HG03571 (cell line): Measurements from ENCODE around the gene SLC9A8.

Experiments
- ATAC-seq: cut with Tn5 transposase; IDR thresholded peaks from one replicate; pipeline ENCODE4 v1.9.1; 2021; ENCODE audit not compliant: unreplicated experiment

SLC9A8 gene

DNA sequence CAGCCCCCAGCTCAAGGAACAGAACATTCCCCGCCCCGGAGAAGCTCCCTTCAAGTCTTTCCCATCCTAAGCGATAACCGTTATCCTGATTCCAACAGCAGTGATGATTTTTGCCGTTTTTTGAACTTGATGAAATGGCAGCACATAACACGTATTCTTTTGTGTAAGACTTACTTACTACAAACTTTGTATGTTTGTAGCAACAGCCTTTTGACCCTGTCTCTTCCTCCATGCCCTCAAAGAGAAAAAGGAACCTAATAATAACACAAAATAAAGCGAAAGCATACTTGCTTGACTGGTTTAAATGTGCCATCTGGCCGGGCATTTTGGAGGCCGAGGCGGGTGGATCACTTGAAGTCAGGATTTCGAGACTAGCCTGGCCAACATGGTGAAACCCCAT is 26.4 kb upstream of the SLC9A8 start:
- peak; percentile 9 for ATAC-seq

DNA sequence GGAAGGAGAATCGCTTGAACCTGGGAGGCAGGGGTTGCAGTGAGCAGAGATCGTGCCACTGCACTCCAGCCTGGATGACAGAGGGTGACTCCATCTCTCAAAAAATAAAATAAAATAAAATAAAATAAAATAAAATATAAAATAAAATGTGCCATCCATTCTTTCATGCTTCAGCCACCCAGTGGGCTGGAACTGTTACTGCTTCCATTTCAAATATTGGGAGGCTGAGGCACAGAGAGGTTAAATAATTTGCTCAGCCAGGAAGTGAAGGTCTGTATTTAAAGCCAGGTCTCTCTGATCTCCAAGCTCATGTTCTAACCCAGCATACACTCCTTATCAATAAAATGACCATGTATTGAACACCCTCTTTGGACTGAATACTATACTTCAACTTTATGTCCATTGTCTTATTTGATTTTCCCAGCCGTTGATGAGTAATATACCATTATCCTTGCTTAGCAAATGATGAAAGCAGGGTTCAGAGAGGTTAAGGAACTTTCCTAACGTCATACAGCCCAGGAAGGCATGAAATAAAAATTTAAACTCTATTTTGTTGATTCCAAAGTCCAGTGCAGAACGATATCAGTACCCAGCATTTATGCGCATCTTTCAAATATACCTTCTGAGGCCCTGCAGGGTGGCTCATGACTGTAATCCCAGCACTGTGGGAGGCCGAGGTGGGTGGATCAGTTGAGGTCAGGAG is 25.8 kb upstream of the SLC9A8 start:
- no peak for ATAC-seq

DNA sequence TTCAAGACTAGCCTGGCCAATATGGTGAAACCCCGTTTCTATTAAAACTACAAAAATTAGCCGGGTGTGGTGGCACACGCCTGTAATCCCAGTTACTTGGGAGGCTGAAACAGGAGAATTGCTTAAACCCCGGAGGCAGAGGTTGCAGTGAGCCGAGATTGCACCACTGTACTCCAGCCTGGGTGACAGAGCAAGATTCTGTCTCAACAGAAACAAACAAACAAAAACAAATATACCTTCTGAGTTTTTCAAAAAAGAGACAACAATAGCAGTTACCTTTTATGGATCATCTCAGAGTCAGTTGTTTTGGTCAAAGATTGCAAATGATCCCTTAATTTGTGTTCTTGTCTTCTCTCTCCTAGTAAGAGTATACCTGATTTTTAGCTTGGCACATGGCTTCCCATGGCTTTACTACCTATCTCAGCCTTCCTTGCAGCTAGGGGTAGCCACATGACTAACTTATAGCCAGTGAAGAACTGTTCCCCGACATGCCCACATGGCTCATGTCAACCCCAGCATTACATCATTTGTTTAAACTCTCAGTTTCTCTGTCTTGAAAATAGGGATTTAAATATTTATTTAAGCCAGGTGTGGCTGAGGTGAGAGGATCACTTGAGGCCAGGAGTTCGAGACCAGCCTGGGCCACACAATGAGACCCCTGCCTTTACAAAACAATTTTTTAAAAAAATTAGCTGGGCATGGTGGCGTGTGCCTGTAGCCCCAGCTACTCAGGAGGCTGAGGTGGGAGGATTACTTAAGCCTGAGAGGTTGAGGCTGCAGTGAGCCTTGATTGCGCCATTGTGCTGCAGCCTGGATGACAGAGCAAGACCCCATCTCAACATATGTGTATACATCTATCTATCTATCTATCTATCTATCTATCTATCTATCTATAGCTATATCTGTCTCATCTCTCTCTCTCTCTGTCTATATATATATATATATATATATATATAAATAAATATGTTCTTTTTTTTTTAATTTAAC is 25.0 kb upstream of the SLC9A8 start:
- no peak for ATAC-seq

DNA sequence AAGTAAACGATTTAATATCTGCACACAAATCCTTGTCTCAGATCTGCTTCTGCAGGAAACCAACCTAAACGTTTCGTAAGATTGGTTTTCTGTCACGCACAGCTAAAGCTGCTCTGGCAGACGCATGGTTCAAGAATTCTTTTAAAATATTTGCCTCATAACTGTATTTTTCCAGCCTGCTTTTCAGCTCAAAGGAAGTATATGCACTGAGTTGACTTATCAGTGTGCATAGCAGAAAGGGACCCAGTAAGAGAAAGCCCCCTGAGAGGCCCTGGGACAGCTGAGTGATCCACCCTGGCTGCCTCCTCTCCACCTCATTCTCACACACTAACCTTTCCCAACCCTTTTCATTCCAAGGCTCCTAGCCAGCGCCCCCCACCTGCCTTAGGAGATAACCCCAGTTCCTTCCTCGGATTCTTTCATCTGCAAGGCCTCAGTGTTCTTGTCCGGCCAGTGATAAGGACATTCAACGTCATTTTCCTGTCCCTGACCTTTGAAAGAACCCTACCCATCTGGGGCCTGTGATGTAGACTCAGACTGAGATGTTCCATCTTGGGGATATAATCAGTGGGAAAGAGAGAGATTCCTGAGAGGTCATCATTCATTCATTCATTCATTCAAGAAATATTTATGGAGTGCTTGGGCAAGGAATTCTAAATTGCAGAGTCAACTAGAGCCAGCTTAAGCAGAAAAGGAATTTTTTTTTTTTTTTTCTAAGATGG is 22.4 kb upstream of the SLC9A8 start:
- ATAC-seq, result no peak

DNA sequence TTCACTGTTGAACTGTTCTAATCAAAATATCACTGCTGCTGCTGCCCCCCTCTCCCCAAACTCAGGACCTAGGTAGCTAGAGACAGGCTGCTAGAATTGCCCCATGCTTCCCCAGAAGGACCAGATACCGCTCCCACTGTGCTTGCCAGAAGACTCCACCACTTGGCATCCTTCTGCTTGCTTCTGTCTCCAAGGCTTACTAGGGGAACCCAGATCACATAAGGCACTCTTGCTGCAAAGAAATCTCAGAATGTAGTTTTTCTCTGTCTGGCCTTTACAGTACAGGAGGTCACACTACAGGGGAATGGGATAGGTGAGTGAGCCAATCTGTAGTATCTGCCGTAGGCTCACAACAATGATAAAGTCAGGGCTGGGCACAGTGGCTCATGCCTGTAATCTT is 21.5 kb upstream of the SLC9A8 start:
- no peak for ATAC-seq

DNA sequence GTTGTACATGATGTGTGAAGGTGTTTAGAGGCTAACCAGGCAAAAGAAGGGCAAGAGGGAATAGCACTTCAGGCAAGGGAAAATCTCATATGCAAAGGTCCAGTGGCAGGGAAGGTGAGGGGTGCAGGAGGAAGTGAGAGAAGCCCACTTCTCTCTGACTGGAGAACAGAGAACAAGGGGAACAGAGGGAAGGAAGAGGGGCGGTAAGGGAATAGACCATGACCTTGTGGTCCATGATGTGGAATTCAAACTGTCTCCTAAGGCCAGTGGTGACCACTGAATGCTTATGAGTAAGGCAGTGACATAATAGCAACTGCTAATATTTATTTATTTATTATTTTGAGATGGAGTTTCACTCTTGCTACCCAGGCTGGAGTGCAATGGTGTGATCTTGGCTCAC is 20.6 kb upstream of the SLC9A8 start:
- no peak for ATAC-seq

DNA sequence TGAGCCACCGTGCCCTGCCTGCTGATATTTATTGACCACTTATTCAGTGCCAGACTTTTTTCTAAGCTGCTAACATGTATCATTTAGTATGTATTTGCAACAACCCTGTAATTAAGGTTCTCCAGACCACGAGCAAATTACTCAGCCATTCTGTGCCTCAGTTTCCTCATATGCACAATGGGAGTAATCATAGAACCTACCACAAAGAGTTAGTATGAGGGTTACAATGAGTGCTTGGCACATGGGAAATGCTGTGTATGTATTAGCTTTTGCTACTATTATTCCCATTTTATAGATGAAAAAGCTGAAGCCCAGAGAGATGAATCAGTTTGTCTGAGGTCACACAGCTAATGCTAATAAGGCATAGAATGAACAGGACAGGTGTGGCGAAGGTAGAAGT is 20.0 kb upstream of the SLC9A8 start:
- no peak for ATAC-seq

DNA sequence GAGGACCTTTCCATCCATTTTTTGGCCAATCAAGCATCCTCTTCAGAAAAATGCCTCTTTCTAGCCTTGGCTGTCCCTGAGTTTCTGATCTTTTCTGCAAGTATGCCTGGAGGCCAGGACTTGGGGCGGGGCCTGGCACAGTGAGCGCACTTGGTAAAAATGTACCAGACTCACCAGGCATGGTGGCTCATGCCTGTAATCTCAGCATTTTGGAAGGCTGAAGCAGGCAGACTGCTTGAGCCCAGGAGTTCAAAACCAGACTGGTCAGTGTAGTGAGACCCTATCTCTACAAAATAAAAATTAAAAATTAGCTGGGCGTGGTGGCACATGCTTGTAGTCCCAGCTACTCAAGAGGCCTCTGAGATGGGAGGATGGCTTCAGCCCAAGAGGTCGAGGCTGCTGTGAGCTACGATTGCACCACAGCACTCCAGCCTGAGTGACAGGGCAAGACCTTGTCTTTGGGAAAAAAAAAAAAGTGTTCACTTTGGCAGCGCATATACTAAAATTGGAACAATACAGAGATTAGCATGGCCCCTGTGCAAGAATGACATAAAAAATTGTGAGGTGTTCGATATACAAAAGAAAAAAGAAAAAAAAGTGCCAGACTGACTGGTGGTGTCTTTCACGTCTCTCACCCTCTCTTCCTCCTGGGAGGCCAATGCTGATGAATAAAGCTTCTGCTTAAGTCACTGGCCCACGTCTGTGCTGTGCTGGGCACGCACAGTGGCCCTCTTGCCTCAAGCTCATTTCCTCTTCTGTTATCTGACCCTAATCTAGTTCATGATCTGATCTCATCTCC is 18.1 kb upstream of the SLC9A8 start:
- ATAC-seq, result no peak

DNA sequence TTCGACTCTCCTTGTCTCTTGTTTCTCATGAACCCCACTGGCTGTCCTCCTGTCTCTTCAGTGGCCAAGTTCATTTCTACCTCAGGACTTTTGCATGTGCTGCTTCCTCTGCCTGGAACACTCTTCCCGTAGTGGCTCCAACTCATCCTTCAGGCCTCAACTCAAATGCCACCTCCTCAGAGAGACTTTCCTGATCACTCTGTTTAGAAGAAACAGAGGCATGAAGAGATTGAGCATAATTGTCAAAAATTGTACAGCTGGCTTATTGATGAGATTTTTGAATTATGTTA is 17.5 kb upstream of the SLC9A8 start:
- no peak for ATAC-seq

DNA sequence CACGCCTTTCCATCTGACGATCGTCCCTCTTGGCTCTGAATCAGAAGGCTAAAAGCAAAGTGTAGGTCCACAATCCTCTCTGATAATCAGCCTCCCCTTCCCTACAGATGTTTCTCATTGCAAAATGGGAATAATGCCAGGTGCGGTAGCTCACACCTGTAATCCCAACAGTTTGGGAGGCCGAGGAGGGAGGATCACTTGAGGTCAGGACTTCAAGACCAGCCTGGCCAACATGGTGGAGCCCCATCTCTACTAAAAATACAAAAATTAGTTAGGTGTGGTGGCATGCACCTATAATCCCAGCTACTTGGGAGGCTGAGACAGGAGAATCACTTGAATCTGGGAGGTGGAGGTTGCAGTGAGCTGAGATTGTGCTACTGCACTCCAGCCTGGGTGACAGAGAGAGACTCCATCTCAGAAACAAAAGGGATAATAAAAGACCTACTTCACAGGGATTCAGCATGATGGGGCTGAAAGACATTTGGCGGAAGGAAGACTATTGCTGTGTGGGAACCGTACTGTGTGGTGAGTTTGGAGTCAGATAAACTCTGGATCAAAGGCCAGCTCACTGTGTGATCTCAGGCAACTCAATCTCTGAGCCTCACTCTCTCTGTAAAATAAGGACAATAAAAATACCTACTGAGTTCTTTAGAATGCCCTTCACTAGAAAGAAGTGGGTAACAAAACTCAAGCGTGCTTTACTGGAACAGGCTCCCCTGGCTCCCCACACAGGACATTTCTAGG is 15.9 kb upstream of the SLC9A8 start:
- ATAC-seq, result no peak

DNA sequence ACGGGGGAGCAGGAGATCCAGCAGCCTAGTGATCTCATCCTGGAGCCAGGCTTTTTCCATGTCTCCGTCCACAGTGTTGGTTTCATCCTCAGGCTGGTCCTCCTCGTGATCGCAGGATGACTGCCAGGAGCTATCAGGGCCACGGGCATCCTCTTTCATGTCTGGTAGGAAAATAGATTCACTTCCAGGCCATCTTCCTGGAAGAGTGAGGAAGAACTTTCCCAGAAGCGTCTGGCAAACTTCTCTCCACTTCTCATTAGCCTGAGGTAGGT is 15.3 kb upstream of the SLC9A8 start:
- ATAC-seq, result no peak

DNA sequence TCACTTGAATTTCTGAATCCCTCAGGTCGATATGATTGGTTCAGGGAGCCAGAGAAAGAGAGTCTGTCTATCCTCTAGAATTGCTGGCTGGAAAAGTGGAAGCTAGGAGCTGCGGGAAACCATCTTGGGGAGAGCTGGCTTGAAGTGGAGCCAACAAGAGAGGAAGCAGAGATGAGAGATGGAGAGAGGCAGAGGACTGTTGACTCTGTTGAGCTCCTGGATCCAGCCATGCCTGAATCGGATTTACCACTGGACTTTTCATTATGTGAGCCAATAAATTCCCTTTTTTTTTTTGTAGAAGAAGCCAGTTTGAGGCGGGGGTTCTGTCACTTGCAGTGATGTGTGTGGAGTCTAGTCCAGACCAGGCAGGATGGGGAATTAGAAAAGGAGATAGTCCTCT is 13.9 kb upstream of the SLC9A8 start:
- ATAC-seq, result no peak

DNA sequence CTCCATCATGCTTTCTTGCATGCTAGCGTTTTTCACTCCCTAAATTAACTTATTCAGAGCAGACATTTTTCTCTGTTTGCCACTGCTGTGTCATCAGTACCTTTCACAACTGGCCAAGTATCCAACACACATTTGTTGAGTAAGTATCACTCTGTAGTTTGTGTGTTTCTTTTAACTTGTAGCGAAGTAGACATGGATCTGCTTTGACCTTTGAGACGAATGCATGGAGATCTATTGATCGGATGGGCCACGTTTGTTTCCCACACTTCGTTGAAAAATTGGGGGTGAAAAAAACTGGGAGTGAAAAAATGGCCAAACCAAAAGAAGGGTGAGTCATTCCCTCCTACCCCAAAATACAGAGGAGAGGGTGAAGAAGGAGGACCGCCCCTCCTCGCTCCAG is 12.9 kb upstream of the SLC9A8 start:
- ATAC-seq, result no peak

DNA sequence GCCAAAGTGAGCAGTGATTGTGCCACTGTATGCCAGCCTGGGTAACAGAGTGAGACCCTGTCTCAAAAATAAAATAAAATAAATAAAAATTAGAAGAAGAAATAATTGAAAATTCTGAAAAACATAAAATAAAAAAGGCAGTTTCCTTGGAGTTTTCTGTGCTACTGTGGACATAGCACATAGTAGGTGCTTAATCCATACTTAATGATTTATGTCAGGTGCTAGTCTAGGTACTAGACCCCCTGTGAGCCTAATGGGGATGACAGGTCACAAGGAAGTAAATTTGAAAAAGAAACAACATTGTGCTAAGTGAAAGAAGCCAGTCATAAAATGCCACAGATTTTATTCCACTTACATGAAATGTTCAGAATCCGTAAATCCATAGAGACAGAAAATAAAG is 9.2 kb upstream of the SLC9A8 start:
- no peak for ATAC-seq

DNA sequence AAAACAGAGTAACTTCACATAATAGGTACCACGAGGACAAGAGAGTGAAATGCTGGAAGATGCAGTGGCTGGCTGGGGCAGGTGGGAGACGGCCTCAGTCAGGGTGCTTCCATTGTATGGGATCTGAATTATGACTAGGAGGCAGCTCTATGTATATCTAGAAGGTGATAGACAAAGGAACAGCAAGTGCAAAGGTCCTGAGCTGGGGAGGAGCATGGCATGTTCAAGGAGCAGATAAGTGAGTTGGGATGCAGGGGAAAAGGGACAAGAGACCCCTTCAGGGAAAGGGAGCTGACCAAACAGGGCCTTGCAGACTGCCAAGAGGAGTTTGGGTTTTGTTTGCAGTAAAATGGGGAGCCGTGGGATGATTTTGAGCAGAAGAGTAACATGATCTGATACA is 8.3 kb upstream of the SLC9A8 start:
- ATAC-seq, result no peak

DNA sequence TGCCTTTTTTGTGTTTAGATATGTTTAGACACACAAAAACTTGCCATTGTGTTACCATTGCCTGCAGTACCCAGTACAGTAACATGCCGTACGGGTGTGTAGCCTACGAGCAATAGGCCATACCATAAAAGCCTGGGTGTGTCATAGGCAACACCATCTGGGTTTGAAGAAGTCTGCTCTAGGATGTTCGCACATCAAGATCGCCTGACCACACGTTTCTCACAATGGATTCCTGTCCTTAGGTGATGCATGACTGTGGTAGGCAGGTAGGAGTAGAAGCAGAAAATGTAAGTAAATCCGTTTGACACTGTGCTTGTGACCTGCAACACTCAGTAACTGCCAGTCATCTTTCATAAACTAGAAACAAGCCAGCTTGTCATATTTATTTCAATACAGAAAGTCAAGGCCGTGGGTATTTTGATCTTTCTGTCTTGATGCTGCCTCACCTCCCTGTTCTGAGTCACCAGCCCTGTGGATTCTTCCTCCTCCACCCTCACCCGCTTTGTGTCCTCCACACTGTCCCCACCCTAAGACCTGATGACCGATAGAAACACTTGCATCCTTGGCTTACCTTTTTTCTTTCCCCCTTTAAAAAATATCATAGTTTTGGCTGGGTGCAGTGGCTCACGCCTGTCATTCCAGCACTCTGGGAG is 7.3 kb upstream of the SLC9A8 start:
- ATAC-seq, result peak; percentile 39

DNA sequence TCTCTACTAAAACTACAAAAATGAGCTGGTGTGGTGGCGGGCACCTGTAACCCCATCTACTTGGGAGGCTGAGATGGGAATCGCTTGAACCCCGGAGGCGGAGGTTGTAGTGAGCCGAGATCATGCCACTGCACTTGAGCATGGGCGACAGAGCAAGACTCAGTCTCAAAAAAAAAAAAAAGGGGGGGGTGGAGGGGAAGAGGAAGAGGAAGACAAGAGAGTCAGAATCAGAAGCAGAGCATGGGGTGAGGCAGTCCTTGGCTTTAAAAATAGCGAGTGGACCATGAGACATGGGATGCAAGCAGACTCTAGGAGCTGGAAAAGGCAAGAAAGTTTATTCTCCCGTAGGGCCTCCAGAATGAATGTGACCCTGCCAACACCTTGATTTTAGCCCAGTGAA is 3.9 kb upstream of the SLC9A8 start:
- ATAC-seq, result no peak

DNA sequence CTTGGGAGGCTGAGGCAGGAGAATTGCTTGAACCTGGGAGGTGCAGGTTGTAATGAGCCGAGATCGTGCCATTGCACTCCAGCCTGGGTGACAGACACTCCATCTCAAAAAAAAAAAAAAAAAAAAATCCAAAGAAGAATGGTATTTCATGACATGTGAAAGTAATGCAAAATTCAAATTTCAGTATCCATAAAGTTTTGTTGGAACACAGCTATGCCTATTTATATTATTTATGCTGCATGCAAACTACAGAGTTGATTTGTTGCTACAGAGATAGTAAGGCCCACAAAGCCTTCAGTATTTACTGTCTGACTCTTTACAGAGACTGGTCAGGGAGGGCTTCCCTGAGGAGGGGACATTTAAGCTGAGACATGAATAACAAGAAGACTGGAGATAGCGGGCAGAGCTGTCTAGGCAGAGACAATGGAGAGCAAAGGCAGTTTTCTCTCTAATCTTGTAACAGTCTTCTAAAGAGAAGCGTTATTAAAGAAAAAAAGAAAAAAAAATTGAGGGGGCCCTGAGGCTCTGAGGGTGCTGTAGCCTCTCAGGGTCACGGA is 2.7 kb upstream of the SLC9A8 start:
- no peak for ATAC-seq

DNA sequence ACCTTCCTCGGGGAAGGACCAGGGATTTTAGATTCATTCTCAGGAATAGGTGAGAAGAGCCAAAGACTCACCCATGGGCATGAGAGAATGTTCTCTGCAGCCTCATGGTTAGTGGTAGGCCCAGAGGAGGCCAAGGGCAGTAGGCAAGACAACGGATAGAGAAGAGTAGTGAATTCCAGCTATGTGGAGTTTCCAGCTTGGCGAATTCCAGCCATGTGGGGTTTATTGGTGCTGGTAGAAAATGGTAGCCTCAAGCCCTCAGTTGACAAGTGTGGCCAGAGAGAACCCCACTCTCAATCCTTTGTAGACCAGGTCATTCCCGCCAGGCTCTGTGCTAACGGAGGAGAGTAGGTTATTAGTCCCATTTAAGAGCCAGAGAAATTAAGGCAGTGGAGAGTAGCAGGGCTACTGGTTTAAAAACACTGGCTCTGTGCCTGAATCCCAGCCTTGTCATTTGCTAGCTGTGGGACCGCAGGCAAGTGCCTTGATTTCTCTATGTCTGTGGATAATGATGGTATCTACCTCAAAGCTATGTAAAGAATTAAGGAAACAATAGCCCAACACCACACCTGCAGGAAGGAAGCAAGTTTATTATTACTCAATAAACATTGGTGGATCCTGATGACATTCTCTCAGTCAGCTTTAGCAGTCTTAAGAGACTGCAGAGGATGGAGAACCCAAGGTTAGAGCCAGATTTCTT is 2.0 kb upstream of the SLC9A8 start:
- ATAC-seq, result no peak
